GM23338 (cell line): ENCODE results near the gene RNF220. TPM values are rescaled to one million over a fixed set of nuclear protein-coding genes. Genes with fewer than 3 reads are reported as not detected.

ENCODE experiments used
- ATAC-seq: fragments of 200-7000 bp; cut with Tn5 transposase; 3 replicates; pipeline ENCODE4 v1.9.1; 2020
- DNase-seq: peaks from one replicate; pipeline ENCODE4 v3.0.0-alpha.2; 2015; ENCODE audit warnings: low spot score
- H2AFZ ChIP-seq: fragments of 200-600 bp; sonication (generic); 2 replicates; pipeline ENCODE4 v1.8.0; 2016; ENCODE audit warnings: antibody characterized with exemption, mild to moderate bottlenecking, moderate library complexity
- H3F3A ChIP-seq: fragments of 200-600 bp; sonication (generic); replicated peaks from 2 replicates; pipeline ENCODE4 v1.8.0; 2017; ENCODE audit warnings: antibody characterized with exemption, mixed run types, low read depth
- H3K27ac ChIP-seq: fragments of 200-600 bp; sonication (generic); 2 replicates; pipeline ENCODE4 v1.6.1; 2016; ENCODE audit warnings: low read depth
- H3K27me3 ChIP-seq: fragments of 200-600 bp; sonication (generic); 2 replicates; pipeline ENCODE4 v1.8.0; 2016; ENCODE audit warnings: mild to moderate bottlenecking, mixed run types, moderate library complexity; ENCODE audit not compliant: insufficient read depth
- H3K36me3 ChIP-seq: fragments of 200-600 bp; sonication (generic); 2 replicates; pipeline ENCODE4 v1.8.0; 2016; ENCODE audit warnings: mild to moderate bottlenecking; ENCODE audit not compliant: insufficient read depth
- H3K4me1 ChIP-seq: fragments of 200-600 bp; sonication (generic); 2 replicates; pipeline ENCODE4 v1.8.0; 2016; ENCODE audit warnings: mild to moderate bottlenecking, moderate library complexity; ENCODE audit not compliant: insufficient read depth
- H3K4me2 ChIP-seq: fragments of 200-600 bp; sonication (generic); 2 replicates; pipeline ENCODE4 v1.7.1; 2017; ENCODE audit warnings: mixed run types
- H3K4me3 ChIP-seq: fragments of 200-600 bp; sonication (generic); 2 replicates; pipeline ENCODE4 v1.6.1; 2016; ENCODE audit warnings: mixed run types
- H3K79me2 ChIP-seq: fragments of 200-600 bp; sonication (generic); replicated peaks from 2 replicates; pipeline ENCODE4 v1.8.0; 2017; ENCODE audit warnings: mild to moderate bottlenecking; ENCODE audit not compliant: insufficient read depth
- H3K9me2 ChIP-seq: fragments of 200-600 bp; sonication (generic); 2 replicates; pipeline ENCODE4 v1.8.0; 2017; ENCODE audit not compliant: insufficient read depth
- H4K20me1 ChIP-seq: fragments of 200-600 bp; sonication (generic); replicated peaks from 2 replicates; pipeline ENCODE4 v1.8.0; 2017; ENCODE audit warnings: mild to moderate bottlenecking; ENCODE audit not compliant: insufficient read depth
- H3K27ac Mint-ChIP-seq: 2 replicates; pipeline ENCODE4 v1.8.0; 2020; ENCODE audit warnings: inconsistent platforms, mild to moderate bottlenecking, moderate library complexity, mixed read lengths
- H3K27me3 Mint-ChIP-seq: 3 replicates; pipeline ENCODE4 v1.8.0; 2022; ENCODE audit warnings: low read depth, mild to moderate bottlenecking, moderate library complexity, mixed read lengths, inconsistent platforms; ENCODE audit not compliant: insufficient read depth, poor library complexity
- H3K36me3 Mint-ChIP-seq: 3 replicates; pipeline ENCODE4 v1.8.0; 2021; ENCODE audit warnings: low read depth, mild to moderate bottlenecking, inconsistent platforms, moderate library complexity, mixed read lengths
- H3K4me1 Mint-ChIP-seq: 3 replicates; pipeline ENCODE4 v1.8.0; 2020; ENCODE audit warnings: mild to moderate bottlenecking, inconsistent platforms, mixed read lengths
- H3K4me3 Mint-ChIP-seq: 3 replicates; pipeline ENCODE4 v1.8.0; 2021; ENCODE audit warnings: moderate library complexity, mild to moderate bottlenecking, inconsistent platforms, mixed read lengths
- H3K9me3 Mint-ChIP-seq: 3 replicates; pipeline ENCODE4 v1.8.0; 2020; ENCODE audit warnings: moderate library complexity, mild to moderate bottlenecking, inconsistent platforms, mixed read lengths
- CREB1 ChIP-seq: fragments of 250-450 bp; sonication (Bioruptor Pico); IDR thresholded peaks from 2 replicates; pipeline ENCODE4 v1.5.0; 2020; ENCODE audit warnings: low read depth, mild to moderate bottlenecking, moderate library complexity
- EZH2phosphoT487 ChIP-seq: fragments of 200-600 bp; sonication (generic); IDR thresholded peaks from one replicate; pipeline ENCODE4 v1.8.1; 2018; ENCODE audit warnings: antibody characterized with exemption; ENCODE audit not compliant: unreplicated experiment
- JUNB ChIP-seq: IDR thresholded peaks from one replicate; pipeline ENCODE4 v1.6.1; 2016; ENCODE audit warnings: antibody characterized with exemption; ENCODE audit not compliant: unreplicated experiment
- NANOG ChIP-seq: IDR thresholded peaks from 2 replicates; pipeline ENCODE4 v1.6.1; 2016; ENCODE audit warnings: antibody characterized with exemption, borderline replicate concordance
- POLR2AphosphoS5 ChIP-seq: IDR thresholded peaks from 2 replicates; pipeline ENCODE4 v1.6.1; 2016; ENCODE audit warnings: antibody characterized with exemption, low read depth
- STAT1 ChIP-seq: IDR thresholded peaks from one replicate; pipeline ENCODE4 v1.6.1; 2016; ENCODE audit warnings: antibody characterized with exemption; ENCODE audit not compliant: unreplicated experiment
- ZNF114 ChIP-seq: fragments of 250-450 bp; sonication (Bioruptor Pico); IDR thresholded peaks from 2 replicates; pipeline ENCODE4 v1.5.0; 2020; ENCODE audit warnings: mild to moderate bottlenecking, moderate library complexity
- ZNF331 ChIP-seq: fragments of 250-450 bp; sonication (Bioruptor Pico); IDR thresholded peaks from 2 replicates; pipeline ENCODE4 v1.5.0; 2020; ENCODE audit warnings: low read depth, mild to moderate bottlenecking, moderate library complexity
- polyA plus RNA-seq: library from polyadenylated mRNA; unstranded; fragments of >200 nt; fragmentation: Nextera tagmentation; extraction: Ambion mirVana; gene quantifications from 2 replicates; pipeline ENCODE4 v1.2.1, GENCODE V29; 2016
- total RNA-seq: library from RNA; depleted of rRNA; stranded (reverse); fragments of >200 nt; shearing (Covaris generic); gene quantifications from 2 replicates; pipeline ENCODE4 v1.2.3, GENCODE V29; 2014
- TF ChIP-seq, protein P1 (sequence below), 2 experiments: fragments of 200-600 bp in 1 of 2; sonication (generic) in 1 of 2; conservative IDR thresholded peaks; 2 replicates each; pipeline versions ENCODE4 v1.5.1 to v1.6.1; 2016 to 2017; ENCODE audit warnings: antibody characterized with exemption in 2 of 2, low read depth in 2 of 2, mild to moderate bottlenecking in 2 of 2, moderate library complexity in 1 of 2
- TF ChIP-seq, protein P2 (sequence below): IDR thresholded peaks from 2 replicates; pipeline ENCODE4 v1.6.1; 2016; ENCODE audit warnings: antibody characterized with exemption
- TF ChIP-seq, protein P3 (sequence below): fragments of 250-450 bp; sonication (Bioruptor Pico); IDR thresholded peaks from 2 replicates; pipeline ENCODE4 v1.5.0; 2020; ENCODE audit warnings: mild to moderate bottlenecking, moderate library complexity
- TF ChIP-seq, protein P4 (sequence below): IDR thresholded peaks from one replicate; pipeline ENCODE4 v1.6.1; 2018; ENCODE audit warnings: antibody characterized with exemption; ENCODE audit not compliant: unreplicated experiment

Gene RNF220
- total and polyA plus RNA-seq, 2 experiments from 2014 or later, result 72.8 to 168 TPM

DNA sequence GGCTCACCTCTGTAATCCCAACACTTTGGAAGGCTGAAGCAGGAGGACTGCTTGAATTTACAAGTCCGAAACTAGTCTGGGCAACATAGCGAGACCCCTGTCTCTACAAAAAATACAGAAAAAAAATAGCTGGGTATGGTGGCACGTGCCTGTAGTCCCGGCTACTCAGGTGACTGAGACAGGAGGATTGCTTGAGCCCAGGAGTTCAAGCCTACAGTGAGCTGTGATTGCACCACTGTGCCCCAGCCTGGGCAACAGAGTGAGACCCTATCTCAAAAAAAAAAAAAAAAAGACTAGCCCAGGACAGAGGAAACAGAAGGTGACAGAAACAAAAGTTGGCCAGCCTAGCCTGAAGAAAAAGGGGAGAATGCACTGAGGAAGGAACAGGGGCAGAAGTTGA is 290.6 kb downstream of the RNF220 start:
- H3K27me3 Mint-ChIP-seq, result peaks cover 4% of the 10 kb centered on the region

More for the DNA sequence above, 290.6 kb downstream of the RNF220 start:
- H3K27me3 ChIP-seq, result no peaks in the 10 kb centered on the region
- H3K79me2 ChIP-seq, result no peaks in the 10 kb centered on the region
- Mint-ChIP-seq H3K4me1 (no peaks in the 10 kb centered on the region), H3K9me3 (no peaks in the 10 kb centered on the region), H3K4me3 (no peak overlapping the region), H3K27ac (no peak overlapping the region), H3K36me3 (no peaks in the 10 kb centered on the region)
- no peak overlapping the region for H2AFZ ChIP-seq
- no peaks in the 10 kb centered on the region for H4K20me1 ChIP-seq
- TF ChIP-seq ZNF114 (CRISPR knock-in tag) (no peak), STAT1 (no peak), EZH2phosphoT487 (no peak), ZNF331 (CRISPR knock-in tag) (no peak), CREB1 (CRISPR knock-in tag) (no peak), POLR2AphosphoS5 (no peak), JUNB (no peak), NANOG (no peak)
- TF ChIP-seq, protein P1, sequence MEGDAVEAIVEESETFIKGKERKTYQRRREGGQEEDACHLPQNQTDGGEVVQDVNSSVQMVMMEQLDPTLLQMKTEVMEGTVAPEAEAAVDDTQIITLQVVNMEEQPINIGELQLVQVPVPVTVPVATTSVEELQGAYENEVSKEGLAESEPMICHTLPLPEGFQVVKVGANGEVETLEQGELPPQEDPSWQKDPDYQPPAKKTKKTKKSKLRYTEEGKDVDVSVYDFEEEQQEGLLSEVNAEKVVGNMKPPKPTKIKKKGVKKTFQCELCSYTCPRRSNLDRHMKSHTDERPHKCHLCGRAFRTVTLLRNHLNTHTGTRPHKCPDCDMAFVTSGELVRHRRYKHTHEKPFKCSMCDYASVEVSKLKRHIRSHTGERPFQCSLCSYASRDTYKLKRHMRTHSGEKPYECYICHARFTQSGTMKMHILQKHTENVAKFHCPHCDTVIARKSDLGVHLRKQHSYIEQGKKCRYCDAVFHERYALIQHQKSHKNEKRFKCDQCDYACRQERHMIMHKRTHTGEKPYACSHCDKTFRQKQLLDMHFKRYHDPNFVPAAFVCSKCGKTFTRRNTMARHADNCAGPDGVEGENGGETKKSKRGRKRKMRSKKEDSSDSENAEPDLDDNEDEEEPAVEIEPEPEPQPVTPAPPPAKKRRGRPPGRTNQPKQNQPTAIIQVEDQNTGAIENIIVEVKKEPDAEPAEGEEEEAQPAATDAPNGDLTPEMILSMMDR (conservative IDR thresholded peaks at IDR 0.05; ENCODE audit: low read depth in 2 of 2), result no peak
- TF ChIP-seq, protein P2, sequence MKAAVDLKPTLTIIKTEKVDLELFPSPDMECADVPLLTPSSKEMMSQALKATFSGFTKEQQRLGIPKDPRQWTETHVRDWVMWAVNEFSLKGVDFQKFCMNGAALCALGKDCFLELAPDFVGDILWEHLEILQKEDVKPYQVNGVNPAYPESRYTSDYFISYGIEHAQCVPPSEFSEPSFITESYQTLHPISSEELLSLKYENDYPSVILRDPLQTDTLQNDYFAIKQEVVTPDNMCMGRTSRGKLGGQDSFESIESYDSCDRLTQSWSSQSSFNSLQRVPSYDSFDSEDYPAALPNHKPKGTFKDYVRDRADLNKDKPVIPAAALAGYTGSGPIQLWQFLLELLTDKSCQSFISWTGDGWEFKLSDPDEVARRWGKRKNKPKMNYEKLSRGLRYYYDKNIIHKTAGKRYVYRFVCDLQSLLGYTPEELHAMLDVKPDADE, result no peak
- TF ChIP-seq, protein P3, sequence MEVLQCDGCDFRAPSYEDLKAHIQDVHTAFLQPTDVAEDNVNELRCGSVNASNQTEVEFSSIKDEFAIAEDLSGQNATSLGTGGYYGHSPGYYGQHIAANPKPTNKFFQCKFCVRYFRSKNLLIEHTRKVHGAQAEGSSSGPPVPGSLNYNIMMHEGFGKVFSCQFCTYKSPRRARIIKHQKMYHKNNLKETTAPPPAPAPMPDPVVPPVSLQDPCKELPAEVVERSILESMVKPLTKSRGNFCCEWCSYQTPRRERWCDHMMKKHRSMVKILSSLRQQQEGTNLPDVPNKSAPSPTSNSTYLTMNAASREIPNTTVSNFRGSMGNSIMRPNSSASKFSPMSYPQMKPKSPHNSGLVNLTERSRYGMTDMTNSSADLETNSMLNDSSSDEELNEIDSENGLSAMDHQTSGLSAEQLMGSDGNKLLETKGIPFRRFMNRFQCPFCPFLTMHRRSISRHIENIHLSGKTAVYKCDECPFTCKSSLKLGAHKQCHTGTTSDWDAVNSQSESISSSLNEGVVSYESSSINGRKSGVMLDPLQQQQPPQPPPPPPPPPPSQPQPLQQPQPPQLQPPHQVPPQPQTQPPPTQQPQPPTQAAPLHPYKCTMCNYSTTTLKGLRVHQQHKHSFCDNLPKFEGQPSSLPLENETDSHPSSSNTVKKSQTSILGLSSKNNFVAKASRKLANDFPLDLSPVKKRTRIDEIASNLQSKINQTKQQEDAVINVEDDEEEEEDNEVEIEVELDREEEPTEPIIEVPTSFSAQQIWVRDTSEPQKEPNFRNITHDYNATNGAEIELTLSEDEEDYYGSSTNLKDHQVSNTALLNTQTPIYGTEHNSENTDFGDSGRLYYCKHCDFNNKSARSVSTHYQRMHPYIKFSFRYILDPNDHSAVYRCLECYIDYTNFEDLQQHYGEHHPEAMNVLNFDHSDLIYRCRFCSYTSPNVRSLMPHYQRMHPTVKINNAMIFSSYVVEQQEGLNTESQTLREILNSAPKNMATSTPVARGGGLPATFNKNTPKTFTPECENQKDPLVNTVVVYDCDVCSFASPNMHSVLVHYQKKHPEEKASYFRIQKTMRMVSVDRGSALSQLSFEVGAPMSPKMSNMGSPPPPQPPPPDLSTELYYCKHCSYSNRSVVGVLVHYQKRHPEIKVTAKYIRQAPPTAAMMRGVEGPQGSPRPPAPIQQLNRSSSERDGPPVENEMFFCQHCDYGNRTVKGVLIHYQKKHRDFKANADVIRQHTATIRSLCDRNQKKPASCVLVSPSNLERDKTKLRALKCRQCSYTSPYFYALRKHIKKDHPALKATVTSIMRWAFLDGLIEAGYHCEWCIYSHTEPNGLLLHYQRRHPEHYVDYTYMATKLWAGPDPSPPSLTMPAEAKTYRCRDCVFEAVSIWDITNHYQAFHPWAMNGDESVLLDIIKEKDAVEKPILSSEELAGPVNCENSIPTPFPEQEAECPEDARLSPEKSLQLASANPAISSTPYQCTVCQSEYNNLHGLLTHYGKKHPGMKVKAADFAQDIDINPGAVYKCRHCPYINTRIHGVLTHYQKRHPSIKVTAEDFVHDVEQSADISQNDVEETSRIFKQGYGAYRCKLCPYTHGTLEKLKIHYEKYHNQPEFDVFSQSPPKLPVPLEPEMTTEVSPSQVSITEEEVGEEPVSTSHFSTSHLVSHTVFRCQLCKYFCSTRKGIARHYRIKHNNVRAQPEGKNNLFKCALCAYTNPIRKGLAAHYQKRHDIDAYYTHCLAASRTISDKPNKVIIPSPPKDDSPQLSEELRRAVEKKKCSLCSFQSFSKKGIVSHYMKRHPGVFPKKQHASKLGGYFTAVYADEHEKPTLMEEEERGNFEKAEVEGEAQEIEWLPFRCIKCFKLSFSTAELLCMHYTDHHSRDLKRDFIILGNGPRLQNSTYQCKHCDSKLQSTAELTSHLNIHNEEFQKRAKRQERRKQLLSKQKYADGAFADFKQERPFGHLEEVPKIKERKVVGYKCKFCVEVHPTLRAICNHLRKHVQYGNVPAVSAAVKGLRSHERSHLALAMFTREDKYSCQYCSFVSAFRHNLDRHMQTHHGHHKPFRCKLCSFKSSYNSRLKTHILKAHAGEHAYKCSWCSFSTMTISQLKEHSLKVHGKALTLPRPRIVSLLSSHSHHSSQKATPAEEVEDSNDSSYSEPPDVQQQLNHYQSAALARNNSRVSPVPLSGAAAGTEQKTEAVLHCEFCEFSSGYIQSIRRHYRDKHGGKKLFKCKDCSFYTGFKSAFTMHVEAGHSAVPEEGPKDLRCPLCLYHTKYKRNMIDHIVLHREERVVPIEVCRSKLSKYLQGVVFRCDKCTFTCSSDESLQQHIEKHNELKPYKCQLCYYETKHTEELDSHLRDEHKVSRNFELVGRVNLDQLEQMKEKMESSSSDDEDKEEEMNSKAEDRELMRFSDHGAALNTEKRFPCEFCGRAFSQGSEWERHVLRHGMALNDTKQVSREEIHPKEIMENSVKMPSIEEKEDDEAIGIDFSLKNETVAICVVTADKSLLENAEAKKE (CRISPR knock-in tag), result no peak
- TF ChIP-seq, protein P4, sequence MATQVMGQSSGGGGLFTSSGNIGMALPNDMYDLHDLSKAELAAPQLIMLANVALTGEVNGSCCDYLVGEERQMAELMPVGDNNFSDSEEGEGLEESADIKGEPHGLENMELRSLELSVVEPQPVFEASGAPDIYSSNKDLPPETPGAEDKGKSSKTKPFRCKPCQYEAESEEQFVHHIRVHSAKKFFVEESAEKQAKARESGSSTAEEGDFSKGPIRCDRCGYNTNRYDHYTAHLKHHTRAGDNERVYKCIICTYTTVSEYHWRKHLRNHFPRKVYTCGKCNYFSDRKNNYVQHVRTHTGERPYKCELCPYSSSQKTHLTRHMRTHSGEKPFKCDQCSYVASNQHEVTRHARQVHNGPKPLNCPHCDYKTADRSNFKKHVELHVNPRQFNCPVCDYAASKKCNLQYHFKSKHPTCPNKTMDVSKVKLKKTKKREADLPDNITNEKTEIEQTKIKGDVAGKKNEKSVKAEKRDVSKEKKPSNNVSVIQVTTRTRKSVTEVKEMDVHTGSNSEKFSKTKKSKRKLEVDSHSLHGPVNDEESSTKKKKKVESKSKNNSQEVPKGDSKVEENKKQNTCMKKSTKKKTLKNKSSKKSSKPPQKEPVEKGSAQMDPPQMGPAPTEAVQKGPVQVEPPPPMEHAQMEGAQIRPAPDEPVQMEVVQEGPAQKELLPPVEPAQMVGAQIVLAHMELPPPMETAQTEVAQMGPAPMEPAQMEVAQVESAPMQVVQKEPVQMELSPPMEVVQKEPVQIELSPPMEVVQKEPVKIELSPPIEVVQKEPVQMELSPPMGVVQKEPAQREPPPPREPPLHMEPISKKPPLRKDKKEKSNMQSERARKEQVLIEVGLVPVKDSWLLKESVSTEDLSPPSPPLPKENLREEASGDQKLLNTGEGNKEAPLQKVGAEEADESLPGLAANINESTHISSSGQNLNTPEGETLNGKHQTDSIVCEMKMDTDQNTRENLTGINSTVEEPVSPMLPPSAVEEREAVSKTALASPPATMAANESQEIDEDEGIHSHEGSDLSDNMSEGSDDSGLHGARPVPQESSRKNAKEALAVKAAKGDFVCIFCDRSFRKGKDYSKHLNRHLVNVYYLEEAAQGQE, result no peak
- H3K4me1 ChIP-seq, result no peaks in the 10 kb centered on the region
- no peak for ATAC-seq
- DNase-seq, result no peak
- H3K36me3 ChIP-seq, result no peaks in the 10 kb centered on the region
- no peak overlapping the region for H3K27ac ChIP-seq
- no peak overlapping the region for H3K4me2 ChIP-seq
- H3K4me3 ChIP-seq, result no peak overlapping the region
- no peaks in the 10 kb centered on the region for H3K9me2 ChIP-seq
- H3F3A ChIP-seq, result no peaks in the 10 kb centered on the region
